ENCODE results near the gene UBE2Z. TPM values are rescaled to one million over a fixed set of nuclear protein-coding genes. Genes with fewer than 3 reads are reported as not detected.

Gene UBE2Z
- total RNA-seq, 2 experiments from 2014 or later: 60.5 to 61.6 TPM

DNA sequence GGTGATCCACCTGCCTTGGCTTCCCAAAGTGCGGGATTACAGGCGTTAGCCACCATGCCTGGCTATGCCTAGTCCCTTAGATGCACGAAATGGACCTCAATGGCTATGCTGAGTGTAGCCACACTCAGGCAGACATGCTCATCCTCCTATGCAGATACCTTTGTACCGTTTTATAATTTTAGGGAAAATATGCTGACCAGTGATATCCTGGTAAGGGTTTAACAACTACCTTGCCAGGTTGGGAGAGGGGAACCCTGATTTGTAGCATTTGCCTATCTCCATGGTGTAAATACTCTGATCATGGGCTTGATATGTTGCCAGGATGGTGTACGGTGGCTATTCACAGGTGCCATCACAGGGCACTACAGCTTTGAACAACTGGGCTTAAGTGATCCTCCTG is 43.4 kb downstream of the UBE2Z start:
- Histone ChIP-seq H3K4me3 (ENCODE audit: low read length) (no peak overlapping the region), H3K4me1 (ENCODE audit: insufficient read depth, low read length) (no peaks in the 10 kb centered on the region), H3K9me3 (ENCODE audit: control insufficient read depth in 1 of 2, insufficient read depth in 1 of 2, low read length in 2 of 2) (no peaks in the 10 kb centered on the region), H3K27me3 (ENCODE audit: control insufficient read depth in 1 of 2, insufficient read depth in 2 of 2, low read length in 2 of 2) (peaks cover 5% of the 10 kb centered on the region in 2 experiments), H3K36me3 (ENCODE audit: insufficient read depth, low read length) (no peaks in the 10 kb centered on the region), H3K27ac (ENCODE audit: low read depth in 1 of 2, low read length in 2 of 2) (no peak overlapping the region)
- no peak for DNase-seq
- intact Hi-C loops (cut with DNase I, micrococcal nuclease): no loop called here
- no peaks in the 10 kb centered on the region for H3K4me1 Mint-ChIP-seq (ENCODE audit: low read depth)
- TF ChIP-seq, protein P1, sequence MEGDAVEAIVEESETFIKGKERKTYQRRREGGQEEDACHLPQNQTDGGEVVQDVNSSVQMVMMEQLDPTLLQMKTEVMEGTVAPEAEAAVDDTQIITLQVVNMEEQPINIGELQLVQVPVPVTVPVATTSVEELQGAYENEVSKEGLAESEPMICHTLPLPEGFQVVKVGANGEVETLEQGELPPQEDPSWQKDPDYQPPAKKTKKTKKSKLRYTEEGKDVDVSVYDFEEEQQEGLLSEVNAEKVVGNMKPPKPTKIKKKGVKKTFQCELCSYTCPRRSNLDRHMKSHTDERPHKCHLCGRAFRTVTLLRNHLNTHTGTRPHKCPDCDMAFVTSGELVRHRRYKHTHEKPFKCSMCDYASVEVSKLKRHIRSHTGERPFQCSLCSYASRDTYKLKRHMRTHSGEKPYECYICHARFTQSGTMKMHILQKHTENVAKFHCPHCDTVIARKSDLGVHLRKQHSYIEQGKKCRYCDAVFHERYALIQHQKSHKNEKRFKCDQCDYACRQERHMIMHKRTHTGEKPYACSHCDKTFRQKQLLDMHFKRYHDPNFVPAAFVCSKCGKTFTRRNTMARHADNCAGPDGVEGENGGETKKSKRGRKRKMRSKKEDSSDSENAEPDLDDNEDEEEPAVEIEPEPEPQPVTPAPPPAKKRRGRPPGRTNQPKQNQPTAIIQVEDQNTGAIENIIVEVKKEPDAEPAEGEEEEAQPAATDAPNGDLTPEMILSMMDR (IDR thresholded peaks at IDR 0.05): no peak
- POLR2A ChIA-PET: no interaction called here
- ATAC-seq (ENCODE audit: poor library complexity): no peak
- H3K27ac Mint-ChIP-seq: no peak overlapping the region
- H3K9me3 Mint-ChIP-seq: no peaks in the 10 kb centered on the region
- peaks cover 28% of the 10 kb centered on the region for H3K27me3 Mint-ChIP-seq
- CTCF ChIA-PET: no interaction called here
- H3K4me3 Mint-ChIP-seq: no peak overlapping the region
- H3K36me3 Mint-ChIP-seq (ENCODE audit: low read depth): no peaks in the 10 kb centered on the region

GRCh38 chr17:48952904-48953303 is 44.7 kb downstream of the UBE2Z start:
- H3K4me3 ChIP-seq (ENCODE audit: low read length): no peak overlapping the region
- no peaks in the 10 kb centered on the region for H3K9me3 ChIP-seq (ENCODE audit: control insufficient read depth in 1 of 2, insufficient read depth in 1 of 2, low read length in 2 of 2)
- H3K27me3 ChIP-seq (ENCODE audit: control insufficient read depth in 1 of 2, insufficient read depth in 2 of 2, low read length in 2 of 2): peaks cover 5% of the 10 kb centered on the region in 2 experiments
- H3K36me3 Mint-ChIP-seq (ENCODE audit: low read depth): no peaks in the 10 kb centered on the region
- TF ChIP-seq, protein P1 (IDR thresholded peaks at IDR 0.05): no peak
- ChIA-PET POLR2A (no interaction called here), CTCF (no interaction called here)
- DNase-seq: no peak
- no peak overlapping the region for H3K27ac Mint-ChIP-seq
- no peak overlapping the region for H3K27ac ChIP-seq (ENCODE audit: low read depth in 1 of 2, low read length in 2 of 2)
- H3K9me3 Mint-ChIP-seq: no peaks in the 10 kb centered on the region
- intact Hi-C loops (cut with DNase I, micrococcal nuclease): loop anchor here in 1 of 2 experiments (1.0 kb wide), 1 partner anchor 15 kb away; no protein-coding TSS in a partner anchor
- no peaks in the 10 kb centered on the region for H3K4me1 Mint-ChIP-seq (ENCODE audit: low read depth)
- no peaks in the 10 kb centered on the region for H3K36me3 ChIP-seq (ENCODE audit: insufficient read depth, low read length)
- no peak for ATAC-seq (ENCODE audit: poor library complexity)
- peaks cover 33% of the 10 kb centered on the region for H3K27me3 Mint-ChIP-seq
- H3K4me3 Mint-ChIP-seq: no peak overlapping the region
- no peaks in the 10 kb centered on the region for H3K4me1 ChIP-seq (ENCODE audit: insufficient read depth, low read length)

- H3K36me3 Mint-ChIP-seq (ENCODE audit: low read depth): no peaks in the 10 kb centered on the region
- TF ChIP-seq, protein P1 (IDR thresholded peaks at IDR 0.05): no peak
- H3K4me3 ChIP-seq (ENCODE audit: low read length): no peak overlapping the region
- H3K27me3 ChIP-seq (ENCODE audit: control insufficient read depth in 1 of 2, insufficient read depth in 2 of 2, low read length in 2 of 2): peaks cover 6 to 10% of the 10 kb centered on the region in 2 experiments
- no peaks in the 10 kb centered on the region for H3K9me3 Mint-ChIP-seq
- H3K9me3 ChIP-seq (ENCODE audit: control insufficient read depth in 1 of 2, insufficient read depth in 1 of 2, low read length in 2 of 2): no peaks in the 10 kb centered on the region
- no peak overlapping the region for H3K4me3 Mint-ChIP-seq
- ATAC-seq (ENCODE audit: poor library complexity) (no peak), DNase-seq (peak in 1 of 14 experiments; percentile 14)
- intact Hi-C loops (cut with DNase I, micrococcal nuclease): no loop called here
- no peaks in the 10 kb centered on the region for H3K4me1 Mint-ChIP-seq (ENCODE audit: low read depth)
- H3K27ac Mint-ChIP-seq: no peak overlapping the region
- CTCF ChIA-PET: no interaction called here
- H3K27ac ChIP-seq (ENCODE audit: low read depth in 1 of 2, low read length in 2 of 2): no peak overlapping the region
- H3K36me3 ChIP-seq (ENCODE audit: insufficient read depth, low read length): no peaks in the 10 kb centered on the region
- H3K4me1 ChIP-seq (ENCODE audit: insufficient read depth, low read length): no peaks in the 10 kb centered on the region
- POLR2A ChIA-PET: no interaction called here
- H3K27me3 Mint-ChIP-seq: peaks cover 41% of the 10 kb centered on the region
These were observed 46.1 kb downstream of the UBE2Z start for GRCh38 chr17:48954300-48954755.
